Nephron (organoid): ENCODE measurements around the gene CTNNA3.

Experiments
- H3K27ac Mint-ChIP-seq, 3 experiments: 2 replicates each; pipeline ENCODE4 v1.8.0; 2020; ENCODE audit warnings: mixed read lengths in 3 of 3, mild to moderate bottlenecking in 2 of 3, moderate library complexity in 1 of 3
- H3K27me3 Mint-ChIP-seq: 2 replicates; pipeline ENCODE4 v1.8.0; 2021; ENCODE audit warnings: low read depth, mild to moderate bottlenecking, moderate library complexity, mixed read lengths
- H3K36me3 Mint-ChIP-seq: 2 replicates; pipeline ENCODE4 v1.8.0; 2020; ENCODE audit warnings: low read depth, mixed read lengths
- H3K4me1 Mint-ChIP-seq: 2 replicates; pipeline ENCODE4 v1.8.0; 2020; ENCODE audit warnings: mixed read lengths
- H3K4me3 Mint-ChIP-seq, 3 experiments: 2 replicates each; pipeline ENCODE4 v1.8.0; 2020; ENCODE audit warnings: mild to moderate bottlenecking in 3 of 3, mixed read lengths in 3 of 3, moderate library complexity in 2 of 3
- H3K9me3 Mint-ChIP-seq: 2 replicates; pipeline ENCODE4 v1.8.0; 2020; ENCODE audit warnings: mixed read lengths
- TF ChIP-seq, protein P1 (sequence below), 3 experiments: fragments of 200-600 bp; sonication (generic); IDR thresholded peaks; one replicate each; pipeline ENCODE4 v1.5.0; 2021; ENCODE audit warnings: antibody characterized with exemption in 3 of 3; ENCODE audit not compliant: unreplicated experiment in 3 of 3

The CTNNA3 gene

DNA sequence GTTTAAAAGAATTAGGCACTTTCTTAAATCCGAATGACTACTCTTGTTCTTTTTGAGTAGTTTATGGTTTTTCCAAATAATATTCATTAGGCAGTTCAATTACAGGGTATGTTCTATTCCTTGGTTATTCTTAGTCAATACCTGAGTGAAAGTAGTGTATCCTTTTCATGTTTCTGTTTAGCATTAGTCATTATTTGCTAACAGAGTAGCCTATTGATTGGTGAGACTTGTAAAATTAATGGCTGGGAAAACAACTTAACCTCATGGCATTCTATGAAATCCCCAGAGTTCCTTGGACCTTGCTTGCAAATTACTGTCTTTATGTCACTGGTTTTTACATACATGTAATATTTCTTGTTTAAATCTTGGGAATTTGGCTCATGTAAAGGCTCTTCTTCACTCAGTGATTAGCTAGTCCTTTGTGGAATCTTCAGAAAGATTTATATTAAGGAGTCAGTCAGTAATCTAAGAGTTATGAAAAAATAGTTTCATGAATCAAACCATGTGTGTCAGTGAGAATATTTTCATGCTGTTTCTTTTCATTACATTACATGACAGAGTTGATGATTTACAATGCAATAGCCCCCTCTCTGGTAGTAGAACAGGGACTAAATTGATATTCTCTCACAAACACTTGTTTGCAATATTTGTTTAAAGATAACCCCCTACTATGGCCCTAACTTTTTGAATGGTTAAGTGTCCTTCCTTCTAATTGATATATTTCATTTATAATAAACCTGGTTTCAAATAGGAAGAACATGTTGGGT, 851.6 kb downstream of the CTNNA3 start:
- Mint-ChIP-seq H3K36me3 (no peaks in the 10 kb centered on the region), H3K27me3 (no peaks in the 10 kb centered on the region), H3K4me3 (no peak overlapping the region), H3K4me1 (peaks cover 6% of the 10 kb centered on the region), H3K27ac (no peak overlapping the region), H3K9me3 (no peaks in the 10 kb centered on the region)
- TF ChIP-seq, protein P1, sequence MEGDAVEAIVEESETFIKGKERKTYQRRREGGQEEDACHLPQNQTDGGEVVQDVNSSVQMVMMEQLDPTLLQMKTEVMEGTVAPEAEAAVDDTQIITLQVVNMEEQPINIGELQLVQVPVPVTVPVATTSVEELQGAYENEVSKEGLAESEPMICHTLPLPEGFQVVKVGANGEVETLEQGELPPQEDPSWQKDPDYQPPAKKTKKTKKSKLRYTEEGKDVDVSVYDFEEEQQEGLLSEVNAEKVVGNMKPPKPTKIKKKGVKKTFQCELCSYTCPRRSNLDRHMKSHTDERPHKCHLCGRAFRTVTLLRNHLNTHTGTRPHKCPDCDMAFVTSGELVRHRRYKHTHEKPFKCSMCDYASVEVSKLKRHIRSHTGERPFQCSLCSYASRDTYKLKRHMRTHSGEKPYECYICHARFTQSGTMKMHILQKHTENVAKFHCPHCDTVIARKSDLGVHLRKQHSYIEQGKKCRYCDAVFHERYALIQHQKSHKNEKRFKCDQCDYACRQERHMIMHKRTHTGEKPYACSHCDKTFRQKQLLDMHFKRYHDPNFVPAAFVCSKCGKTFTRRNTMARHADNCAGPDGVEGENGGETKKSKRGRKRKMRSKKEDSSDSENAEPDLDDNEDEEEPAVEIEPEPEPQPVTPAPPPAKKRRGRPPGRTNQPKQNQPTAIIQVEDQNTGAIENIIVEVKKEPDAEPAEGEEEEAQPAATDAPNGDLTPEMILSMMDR (IDR thresholded peaks at IDR 0.05; ENCODE audit: unreplicated experiment in 3 of 3) = no peak

DNA sequence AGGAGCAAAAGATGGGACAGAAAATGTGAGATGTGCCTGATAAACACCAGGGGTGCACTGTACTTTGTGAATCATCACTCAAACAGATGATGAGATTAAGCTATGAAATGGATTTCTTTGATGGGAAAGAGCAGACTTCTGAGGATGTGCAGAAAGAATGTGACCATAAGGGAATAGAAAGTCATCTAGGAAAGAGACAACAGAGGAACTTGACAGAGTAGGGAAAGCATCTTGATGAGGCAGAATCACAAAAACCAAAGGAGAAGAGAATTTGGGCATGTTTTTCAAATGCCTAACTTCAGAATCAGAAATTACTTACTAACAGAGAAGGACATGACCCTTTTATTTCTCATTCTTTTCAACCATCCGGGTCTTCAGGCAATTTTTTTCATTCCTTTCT, 852.6 kb downstream of the CTNNA3 start:
- Mint-ChIP-seq H3K9me3 (no peaks in the 10 kb centered on the region), H3K4me3 (no peak overlapping the region), H3K36me3 (no peaks in the 10 kb centered on the region), H3K27me3 (no peaks in the 10 kb centered on the region), H3K27ac (no peak overlapping the region), H3K4me1 (peaks cover 8% of the 10 kb centered on the region)
- TF ChIP-seq, protein P1 (IDR thresholded peaks at IDR 0.05; ENCODE audit: unreplicated experiment in 3 of 3) = no peak

DNA sequence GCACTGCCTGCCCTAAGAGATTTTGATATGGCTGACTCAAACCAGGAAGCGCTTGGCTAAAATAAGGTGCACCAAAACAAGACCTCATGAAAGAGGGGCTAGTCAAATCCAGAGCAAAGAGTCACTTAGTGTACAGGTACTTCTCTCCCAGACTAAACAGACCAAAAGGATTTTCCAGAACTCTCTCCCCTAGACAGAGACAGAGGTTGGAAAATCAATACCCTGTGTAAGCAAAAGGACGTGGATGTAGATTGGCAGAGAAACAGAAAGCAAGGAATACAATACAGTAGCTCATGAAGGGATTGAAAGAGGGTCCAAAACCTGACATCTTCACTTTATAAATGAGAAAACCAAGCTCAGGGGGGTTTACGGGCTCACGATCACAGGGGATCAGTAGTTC, 853.1 kb downstream of the CTNNA3 start:
- Mint-ChIP-seq H3K4me3 (no peak overlapping the region), H3K36me3 (no peaks in the 10 kb centered on the region), H3K27me3 (no peaks in the 10 kb centered on the region), H3K27ac (no peak overlapping the region), H3K4me1 (peaks cover 13% of the 10 kb centered on the region), H3K9me3 (no peaks in the 10 kb centered on the region)
- TF ChIP-seq, protein P1 (IDR thresholded peaks at IDR 0.05; ENCODE audit: unreplicated experiment in 3 of 3) = no peak

DNA sequence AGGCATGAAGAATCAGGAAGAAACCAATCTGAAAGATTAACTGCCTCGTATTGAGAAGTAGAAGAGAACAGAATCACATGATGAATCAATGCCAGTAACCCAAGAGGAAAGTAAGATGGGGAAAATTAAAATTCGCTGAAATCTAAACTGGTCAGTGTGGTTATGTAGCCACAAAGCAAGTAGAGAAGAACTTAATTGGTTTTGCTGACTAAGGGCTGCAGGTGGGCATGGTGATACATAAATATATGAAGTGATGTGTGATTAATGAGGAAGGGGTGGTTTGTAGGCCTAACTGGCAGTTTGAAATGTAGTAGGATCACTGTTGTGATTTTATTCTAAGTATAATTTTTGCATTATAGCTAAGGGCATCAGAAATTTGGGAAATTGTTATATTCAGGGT, 853.6 kb downstream of the CTNNA3 start:
- H3K27ac Mint-ChIP-seq = no peak overlapping the region
- H3K27me3 Mint-ChIP-seq = no peaks in the 10 kb centered on the region

DNA sequence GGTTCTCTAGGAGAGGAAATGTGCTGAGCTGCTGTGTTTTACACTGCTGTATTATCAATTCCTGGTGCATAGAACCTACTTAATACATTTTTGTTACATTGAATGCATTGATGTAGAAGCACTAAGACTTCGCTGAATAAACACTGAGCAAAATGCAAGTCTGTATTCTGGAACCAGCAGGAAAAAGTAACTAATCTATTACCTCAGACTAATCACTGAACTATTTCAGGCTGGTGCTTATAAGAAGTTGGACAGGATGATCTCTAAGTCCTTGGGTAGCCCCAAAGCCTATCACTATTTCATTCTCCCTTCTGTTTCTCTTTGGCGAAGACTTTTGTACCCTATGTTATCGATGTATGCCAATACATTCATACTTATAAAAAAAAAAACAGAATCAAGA, 857.3 kb downstream of the CTNNA3 start:
- Mint-ChIP-seq H3K4me3 (no peak overlapping the region), H3K36me3 (no peaks in the 10 kb centered on the region), H3K4me1 (peaks cover 29% of the 10 kb centered on the region), H3K27me3 (no peaks in the 10 kb centered on the region), H3K9me3 (no peaks in the 10 kb centered on the region), H3K27ac (peak overlapping the region in 1 of 3 experiments; percentile 65)
- TF ChIP-seq, protein P1 (IDR thresholded peaks at IDR 0.05; ENCODE audit: unreplicated experiment in 3 of 3) = no peak

More for the DNA sequence above, 853.6 kb downstream of the CTNNA3 start:
- Mint-ChIP-seq H3K9me3 (no peaks in the 10 kb centered on the region), H3K4me3 (no peak overlapping the region), H3K36me3 (no peaks in the 10 kb centered on the region), H3K4me1 (peaks cover 17% of the 10 kb centered on the region)
- TF ChIP-seq, protein P1 (IDR thresholded peaks at IDR 0.05; ENCODE audit: unreplicated experiment in 3 of 3) = no peak

DNA sequence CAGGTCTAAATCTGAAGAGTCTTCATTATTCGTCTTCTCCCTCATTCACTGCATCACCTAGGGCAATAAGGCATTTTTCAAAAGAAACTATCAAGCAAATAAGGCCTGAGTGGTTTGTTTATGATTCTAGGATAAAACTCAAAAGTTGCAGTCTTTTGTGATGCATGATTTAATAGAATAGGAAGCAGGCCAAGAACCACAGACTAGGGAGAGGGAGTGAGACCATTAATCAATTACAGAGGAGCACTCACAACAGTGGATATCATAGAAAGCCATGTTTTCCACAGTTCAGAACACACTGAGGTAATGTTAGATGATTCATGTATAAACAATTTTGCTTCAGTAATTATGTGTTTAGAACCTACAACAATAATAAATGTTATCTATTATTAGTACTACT, 858.0 kb downstream of the CTNNA3 start:
- peak overlapping the region; percentile 63 to 88 (median 65) for H3K27ac Mint-ChIP-seq
- no peaks in the 10 kb centered on the region for H3K27me3 Mint-ChIP-seq
- no peaks in the 10 kb centered on the region for H3K36me3 Mint-ChIP-seq
- peaks cover 23% of the 10 kb centered on the region for H3K4me1 Mint-ChIP-seq
- peak overlapping the region in 2 of 3 experiments; percentile 4 to 13 for H3K4me3 Mint-ChIP-seq
- TF ChIP-seq, protein P1 (IDR thresholded peaks at IDR 0.05; ENCODE audit: unreplicated experiment in 3 of 3) = no peak
- H3K9me3 Mint-ChIP-seq = no peaks in the 10 kb centered on the region
